NK-92 (cell line): Measurements from ENCODE around the gene ERP44.
"Not testable (repeated sequence)": the region's sequence is repeated elsewhere in the genome, so short reads cannot be mapped to it uniquely, and the experiment has no call there.

Experiments used
- DNase-seq: peaks from one replicate; lab custom pipeline; 2025; ENCODE audit not compliant: unreplicated experiment; lab: John Stamatoyannopoulos, UW

ERP44 gene

GRCh38 chr9:100070104-100071041 is 28.4 kb downstream of the ERP44 start:
- DNase-seq: no peak

- not testable (repeated sequence) for DNase-seq
Observed at GRCh38 chr9:100069068-100069467, 29.7 kb downstream of the ERP44 start.

GRCh38 chr9:100067990-100068389 is 30.8 kb downstream of the ERP44 start:
- not testable (repeated sequence) for DNase-seq

- no peak for DNase-seq
Observed at GRCh38 chr9:100066539-100066938, 32.3 kb downstream of the ERP44 start.

GRCh38 chr9:100064872-100065581 is 33.8 kb downstream of the ERP44 start:
- no peak for DNase-seq

- DNase-seq: no peak
Observed at GRCh38 chr9:100063185-100063584, 35.6 kb downstream of the ERP44 start.

GRCh38 chr9:100062683-100063082 is 36.1 kb downstream of the ERP44 start:
- DNase-seq: not testable (repeated sequence)

GRCh38 chr9:100058699-100059579 is 39.9 kb downstream of the ERP44 start:
- no peak for DNase-seq

- no peak for DNase-seq
Observed at GRCh38 chr9:100057624-100058023, 41.2 kb downstream of the ERP44 start.

GRCh38 chr9:100056561-100056960 is 42.2 kb downstream of the ERP44 start:
- no peak for DNase-seq

GRCh38 chr9:100052375-100052774 is 46.4 kb downstream of the ERP44 start:
- no peak for DNase-seq

- no peak for DNase-seq
Observed at GRCh38 chr9:100049551-100049950, 49.2 kb downstream of the ERP44 start.

- no peak for DNase-seq
Observed at GRCh38 chr9:100038472-100038871, 60.3 kb downstream of the ERP44 start.

GRCh38 chr9:100033877-100034551 is 64.8 kb downstream of the ERP44 start:
- DNase-seq: no peak

GRCh38 chr9:100030548-100030947 is 68.3 kb downstream of the ERP44 start:
- no peak for DNase-seq

- DNase-seq: no peak
Observed at GRCh38 chr9:100029251-100029650, 69.5 kb downstream of the ERP44 start.

- DNase-seq: no peak
Observed at GRCh38 chr9:100028201-100028784, 70.5 kb downstream of the ERP44 start.

GRCh38 chr9:100027543-100027942 is 71.3 kb downstream of the ERP44 start:
- no peak for DNase-seq

GRCh38 chr9:100021931-100022330 is 76.9 kb downstream of the ERP44 start:
- no peak for DNase-seq

- no peak for DNase-seq
Observed at GRCh38 chr9:100020121-100020795, 78.5 kb downstream of the ERP44 start.
